ENCODE data around the gene NKD1.

DNA sequence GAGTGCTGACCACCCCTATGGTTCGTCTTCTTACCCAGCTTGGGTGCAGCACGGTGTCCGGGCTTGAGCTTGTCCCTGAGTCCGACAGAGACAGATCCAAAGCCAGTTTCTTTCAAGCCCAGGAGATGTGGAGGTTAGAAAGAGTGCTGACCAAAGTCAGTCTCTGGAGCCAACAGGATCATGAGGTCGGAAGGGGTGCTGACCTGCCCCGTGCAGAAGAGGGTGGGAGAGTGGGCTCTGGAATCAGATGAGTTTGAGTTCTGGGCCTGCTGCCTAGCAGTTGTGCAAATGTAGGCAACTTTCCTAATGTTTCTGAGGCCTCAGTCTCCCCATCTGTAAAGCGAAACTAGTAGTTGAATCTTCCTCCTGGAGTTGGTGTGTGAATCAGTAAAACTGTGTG lies 24.5 kb downstream of the NKD1 start:
- TF ChIP-seq CTCF (IDR thresholded peaks at IDR 0.05) (no peak), POLR2A (IDR thresholded peaks at IDR 0.05) (no peak), POLR2AphosphoS5 (IDR thresholded peaks at IDR 0.05) (no peak)
